ENCODE measurements around the gene PGRMC2.

- TF ChIP-seq NFE2L2 (conservative IDR thresholded peaks at IDR 0.05; ENCODE audit: low read length) (no peak), NR3C1 (IDR thresholded peaks at IDR 0.05) (no peak)
These were observed 18.3 kb upstream of the PGRMC2 start for GRCh38 chr4:128305942-128306341.
